ENCODE data around the gene USH2A. TPM values are rescaled to one million over a fixed set of nuclear protein-coding genes. Genes with fewer than 3 reads are reported as not detected.

Gene USH2A
- total RNA-seq, 1 experiment from 2014 or later, result not detected

GRCh38 chr1:215608646-215609045, 814.6 kb downstream of the USH2A start:
- Histone ChIP-seq H3K4me1 (ENCODE audit: insufficient read depth, low read length, poor library complexity, severe bottlenecking) (no peaks in the 10 kb centered on the region), H3K9me3 (ENCODE audit: low read depth, low read length, poor library complexity, severe bottlenecking) (no peaks in the 10 kb centered on the region), H3K27me3 (replicated peaks; ENCODE audit: insufficient read depth, low read depth, low read length, poor library complexity) (no peaks in the 10 kb centered on the region), H3K4me3 (ENCODE audit: low read depth, low read length, poor library complexity, severe bottlenecking) (no peak overlapping the region), H3K36me3 (ENCODE audit: insufficient read depth, low read length, poor library complexity, severe bottlenecking) (no peaks in the 10 kb centered on the region), H3K27ac (ENCODE audit: low read depth, low read length, poor library complexity, severe bottlenecking) (no peak overlapping the region)
- intact Hi-C loops (cut with micrococcal nuclease; ENCODE audit: unreplicated experiment), result no loop called here
- TF ChIP-seq CTCF (conservative IDR thresholded peaks at IDR 0.05; ENCODE audit: low read depth, low read length), result no peak
- no peak for TF ChIP-seq EZH2 (IDR thresholded peaks at IDR 0.05; ENCODE audit: borderline replicate concordance, low read depth, low read length, poor library complexity, severe bottlenecking)
- CTCF ChIA-PET, result no interaction called here
- BruUV-seq (replicated peaks), result no TSS peak
- POLR2A ChIA-PET (ENCODE audit: low non-redundant PET), result no interaction called here
- DNase-seq (ENCODE audit: low spot score), result no peak

- no peaks in the 10 kb centered on the region for H3K27me3 ChIP-seq (replicated peaks; ENCODE audit: insufficient read depth, low read depth, low read length, poor library complexity)
These were observed 815.8 kb downstream of the USH2A start for GRCh38 chr1:215607412-215607811.

GRCh38 chr1:215606564-215607168, 816.6 kb downstream of the USH2A start:
- no peaks in the 10 kb centered on the region for H3K4me1 ChIP-seq (ENCODE audit: insufficient read depth, low read length, poor library complexity, severe bottlenecking)
- TF ChIP-seq EZH2 (IDR thresholded peaks at IDR 0.05; ENCODE audit: borderline replicate concordance, low read depth, low read length, poor library complexity, severe bottlenecking), result no peak
- TF ChIP-seq CTCF (conservative IDR thresholded peaks at IDR 0.05; ENCODE audit: low read depth, low read length), result peak; percentile 62
- no TSS peak for BruUV-seq (replicated peaks)
- H3K4me3 ChIP-seq (ENCODE audit: low read depth, low read length, poor library complexity, severe bottlenecking), result no peak overlapping the region
- H3K27me3 ChIP-seq (replicated peaks; ENCODE audit: insufficient read depth, low read depth, low read length, poor library complexity), result no peaks in the 10 kb centered on the region
- no peaks in the 10 kb centered on the region for H3K9me3 ChIP-seq (ENCODE audit: low read depth, low read length, poor library complexity, severe bottlenecking)
- ChIA-PET POLR2A (ENCODE audit: low non-redundant PET) (no interaction called here), CTCF (no interaction called here)
- intact Hi-C loops (cut with micrococcal nuclease; ENCODE audit: unreplicated experiment), result no loop called here
- H3K27ac ChIP-seq (ENCODE audit: low read depth, low read length, poor library complexity, severe bottlenecking), result no peak overlapping the region
- DNase-seq (ENCODE audit: low spot score), result peak; percentile 18
- no peaks in the 10 kb centered on the region for H3K36me3 ChIP-seq (ENCODE audit: insufficient read depth, low read length, poor library complexity, severe bottlenecking)

More at GRCh38 chr1:215607412-215607811, 815.8 kb downstream of the USH2A start:
- no peaks in the 10 kb centered on the region for H3K9me3 ChIP-seq (ENCODE audit: low read depth, low read length, poor library complexity, severe bottlenecking)
- no peaks in the 10 kb centered on the region for H3K36me3 ChIP-seq (ENCODE audit: insufficient read depth, low read length, poor library complexity, severe bottlenecking)
- no peak overlapping the region for H3K27ac ChIP-seq (ENCODE audit: low read depth, low read length, poor library complexity, severe bottlenecking)
- CTCF ChIA-PET, result no interaction called here
- no peak for DNase-seq (ENCODE audit: low spot score)
- H3K4me1 ChIP-seq (ENCODE audit: insufficient read depth, low read length, poor library complexity, severe bottlenecking), result no peaks in the 10 kb centered on the region
- POLR2A ChIA-PET (ENCODE audit: low non-redundant PET), result no interaction called here
- intact Hi-C loops (cut with micrococcal nuclease; ENCODE audit: unreplicated experiment), result no loop called here
- TF ChIP-seq EZH2 (IDR thresholded peaks at IDR 0.05; ENCODE audit: borderline replicate concordance, low read depth, low read length, poor library complexity, severe bottlenecking), result no peak
- TF ChIP-seq CTCF (conservative IDR thresholded peaks at IDR 0.05; ENCODE audit: low read depth, low read length), result no peak
- H3K4me3 ChIP-seq (ENCODE audit: low read depth, low read length, poor library complexity, severe bottlenecking), result no peak overlapping the region
- no TSS peak for BruUV-seq (replicated peaks)

Data from A673 (cell line).